HG03575 (cell line): ENCODE data around the gene SAMD4B.
"Not testable (repeated sequence)": the region's sequence is repeated elsewhere in the genome, so short reads cannot be mapped to it uniquely, and the experiment has no call there.

Experiments
- ATAC-seq: cut with Tn5 transposase; IDR thresholded peaks from one replicate; pipeline ENCODE4 v1.9.1; 2021; ENCODE audit not compliant: unreplicated experiment, insufficient number of reproducible peaks, low FRiP score; ENCODE audit errors: extremely low read depth

SAMD4B gene

DNA sequence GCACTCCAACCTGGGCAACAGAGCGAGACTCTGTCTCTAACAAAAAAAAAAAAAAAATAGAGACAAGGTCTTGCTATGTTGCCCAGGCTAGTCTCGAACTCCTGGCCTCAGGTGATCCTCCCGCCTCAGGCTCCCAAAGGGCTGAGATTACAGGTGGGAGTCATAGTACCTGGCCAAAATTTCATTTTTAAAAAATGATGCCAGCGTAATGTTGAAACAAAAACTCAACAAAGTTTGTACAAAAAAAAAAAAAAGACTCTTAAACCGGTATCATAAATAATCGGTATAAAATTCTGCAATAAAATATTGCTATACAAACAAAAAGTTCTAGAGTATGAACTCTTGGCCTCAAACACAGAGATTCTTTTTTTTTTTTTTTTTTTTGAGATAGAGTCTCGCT is 9.9 kb upstream of the SAMD4B start:
- ATAC-seq: no peak

DNA sequence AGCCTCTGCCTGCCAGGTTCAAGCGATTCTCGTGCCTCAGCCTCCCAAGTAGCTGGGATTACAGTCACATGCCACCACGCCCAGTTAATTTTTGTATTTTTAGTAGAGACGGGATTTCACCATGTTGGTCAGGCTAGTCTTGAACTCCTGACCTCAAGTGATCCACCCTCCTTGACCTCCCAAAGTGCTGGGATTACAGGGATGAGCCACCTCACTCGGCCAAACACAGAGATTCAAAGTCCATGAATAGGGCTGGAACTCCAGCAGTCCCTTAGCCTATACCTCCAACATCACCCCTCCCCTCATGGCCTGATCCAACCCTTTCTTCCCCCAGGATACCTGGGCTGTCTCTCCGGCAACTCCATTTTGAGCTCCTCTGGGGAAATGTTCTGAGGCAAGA is 9.5 kb upstream of the SAMD4B start:
- not testable (repeated sequence) for ATAC-seq

DNA sequence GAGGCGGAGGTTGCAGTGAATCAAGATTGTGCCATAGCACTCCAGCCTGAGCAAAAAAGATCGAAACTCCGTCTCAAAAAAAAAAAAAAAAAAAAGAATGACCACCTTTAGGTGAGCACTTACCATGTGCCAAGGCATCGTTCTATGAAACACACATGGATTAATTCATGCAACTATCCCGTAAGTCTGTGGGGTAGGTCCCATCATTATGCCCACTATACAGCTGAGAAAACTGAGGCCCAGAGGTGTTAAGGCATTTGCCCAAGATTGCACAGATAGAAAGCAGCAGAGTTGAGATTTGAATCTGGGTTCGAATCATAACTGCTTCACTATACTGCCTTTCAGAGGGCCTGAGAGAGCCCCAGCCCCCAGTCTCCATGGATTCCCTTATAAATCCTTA is 8.7 kb upstream of the SAMD4B start:
- no peak for ATAC-seq

DNA sequence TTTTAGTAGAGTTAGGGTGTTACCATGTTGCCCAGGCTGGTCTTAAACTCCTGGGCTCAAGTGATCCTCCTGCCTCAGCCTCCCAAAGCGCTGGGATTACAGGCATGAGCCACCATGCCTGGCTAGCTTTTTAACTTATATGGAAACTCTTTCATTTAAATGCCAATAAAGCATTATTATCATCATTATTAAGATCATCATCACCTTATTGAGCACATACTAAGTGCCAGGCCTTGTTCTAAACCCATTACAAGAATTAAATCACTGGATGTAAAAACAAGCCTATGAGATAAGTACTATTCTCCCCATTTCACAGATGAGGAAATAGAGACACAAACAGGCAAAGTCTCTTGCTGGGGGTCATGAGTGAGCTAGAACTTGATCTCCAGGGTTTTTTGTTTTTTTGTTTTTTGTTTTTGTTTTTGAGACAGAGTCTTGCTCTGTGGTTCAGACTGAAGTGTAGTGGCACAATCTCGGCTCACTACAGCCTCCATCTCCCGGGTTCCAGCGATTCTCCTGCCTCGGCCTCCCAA is 7.7 kb upstream of the SAMD4B start:
- no peak for ATAC-seq

DNA sequence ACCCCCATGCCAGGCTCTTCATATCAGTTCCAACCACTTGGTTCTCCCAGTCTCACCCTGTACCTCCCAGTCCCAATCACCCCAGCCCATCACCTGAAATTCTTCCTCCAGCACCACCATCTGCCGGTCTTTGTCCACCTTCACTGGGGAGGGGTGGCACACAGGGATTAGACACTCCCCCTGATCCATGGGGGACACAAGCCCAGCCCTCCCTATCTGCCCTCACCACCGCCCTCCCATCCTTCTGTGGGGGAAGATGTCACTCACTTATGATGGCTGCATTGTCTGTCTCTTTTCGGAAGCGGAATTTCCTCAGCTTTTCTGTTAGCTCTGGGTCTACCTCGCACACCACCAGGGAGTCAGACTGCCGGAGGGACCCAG is 7.1 kb upstream of the SAMD4B start:
- no peak for ATAC-seq

DNA sequence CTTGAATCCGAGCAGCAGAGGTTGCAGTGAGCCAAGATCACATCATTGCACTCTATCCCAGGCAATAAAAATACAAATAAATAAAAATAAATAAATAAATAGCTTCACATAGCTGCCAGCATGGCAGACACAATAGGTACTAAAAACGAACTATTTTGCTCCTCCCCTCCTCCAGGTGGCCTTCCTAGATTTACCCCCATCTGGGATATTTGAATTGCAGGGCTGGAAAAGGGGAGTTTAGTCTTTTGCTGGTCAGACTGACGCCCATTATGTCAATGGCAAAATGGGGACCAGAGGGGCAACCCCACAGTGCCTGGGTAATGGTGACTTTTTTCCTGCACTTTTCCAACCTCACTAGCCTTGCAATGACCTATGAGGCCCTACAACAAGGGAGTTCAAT is 5.7 kb upstream of the SAMD4B start:
- no peak for ATAC-seq

DNA sequence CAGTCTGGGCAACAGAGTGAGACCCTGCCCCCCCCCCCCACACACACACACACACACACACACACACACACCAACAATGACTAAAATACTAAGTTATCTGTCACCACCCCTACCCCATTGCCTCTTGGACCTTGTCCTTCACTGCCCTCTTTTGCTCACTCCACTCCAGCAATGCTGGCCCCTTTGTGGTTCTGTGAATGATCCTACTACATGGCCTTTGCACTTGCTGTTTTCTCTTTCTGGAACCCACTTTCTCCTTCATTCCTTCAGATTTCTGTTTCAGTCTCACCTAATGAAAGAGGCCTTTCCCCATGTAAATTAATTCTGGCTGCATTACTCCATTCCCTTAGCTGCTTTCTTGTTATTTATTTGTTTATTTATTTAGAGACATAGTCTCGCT is 2.5 kb upstream of the SAMD4B start:
- ATAC-seq: no peak

DNA sequence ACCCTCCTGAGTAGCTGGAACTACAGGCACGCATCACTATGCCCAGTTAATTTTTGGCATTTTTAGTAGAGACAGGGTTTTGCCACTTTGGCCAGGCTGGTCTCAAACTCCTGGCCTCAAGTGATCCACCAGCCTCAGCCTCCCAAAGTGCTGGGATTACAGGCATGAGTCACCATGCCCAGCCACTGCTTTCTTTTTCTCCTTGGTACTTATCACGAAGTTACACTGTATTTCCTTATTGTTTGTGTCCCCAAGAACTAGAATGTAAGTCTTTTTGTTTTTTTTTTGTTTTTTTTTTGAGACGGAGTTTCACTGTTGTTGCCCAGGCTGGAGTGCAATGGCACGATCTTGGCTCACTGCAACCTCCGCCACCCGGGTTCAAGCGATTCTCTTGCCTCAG is 2.1 kb upstream of the SAMD4B start:
- not testable (repeated sequence) for ATAC-seq

DNA sequence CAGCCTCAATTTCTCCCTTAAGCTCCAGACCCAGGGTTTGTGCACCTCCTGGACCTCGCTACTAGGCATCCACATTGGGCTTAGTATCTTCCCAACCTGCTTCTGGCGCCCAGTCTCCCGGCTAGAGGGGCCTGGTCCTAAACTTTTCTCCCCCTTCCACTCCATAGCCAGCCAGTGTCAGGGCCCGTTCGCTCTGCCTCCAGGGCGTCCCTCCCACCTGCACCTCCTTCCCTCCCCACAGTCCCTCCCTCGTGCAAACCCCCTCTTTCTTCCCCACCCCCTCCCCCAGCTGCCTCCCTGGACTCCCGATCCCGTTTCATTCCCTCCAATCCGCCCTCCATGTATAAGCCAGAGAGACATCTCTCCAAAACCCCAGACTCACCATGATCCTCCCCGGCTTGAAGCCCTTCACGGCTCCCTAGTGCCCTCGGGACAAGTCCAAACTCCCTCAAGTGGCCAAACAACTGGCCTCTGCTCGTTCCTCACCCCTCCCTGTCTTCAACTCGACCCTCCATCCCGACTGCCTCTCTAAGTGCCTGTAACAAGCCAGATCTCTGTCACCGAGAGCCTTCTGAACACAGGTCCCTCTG is 997 bp upstream of the SAMD4B start:
- no peak for ATAC-seq

DNA sequence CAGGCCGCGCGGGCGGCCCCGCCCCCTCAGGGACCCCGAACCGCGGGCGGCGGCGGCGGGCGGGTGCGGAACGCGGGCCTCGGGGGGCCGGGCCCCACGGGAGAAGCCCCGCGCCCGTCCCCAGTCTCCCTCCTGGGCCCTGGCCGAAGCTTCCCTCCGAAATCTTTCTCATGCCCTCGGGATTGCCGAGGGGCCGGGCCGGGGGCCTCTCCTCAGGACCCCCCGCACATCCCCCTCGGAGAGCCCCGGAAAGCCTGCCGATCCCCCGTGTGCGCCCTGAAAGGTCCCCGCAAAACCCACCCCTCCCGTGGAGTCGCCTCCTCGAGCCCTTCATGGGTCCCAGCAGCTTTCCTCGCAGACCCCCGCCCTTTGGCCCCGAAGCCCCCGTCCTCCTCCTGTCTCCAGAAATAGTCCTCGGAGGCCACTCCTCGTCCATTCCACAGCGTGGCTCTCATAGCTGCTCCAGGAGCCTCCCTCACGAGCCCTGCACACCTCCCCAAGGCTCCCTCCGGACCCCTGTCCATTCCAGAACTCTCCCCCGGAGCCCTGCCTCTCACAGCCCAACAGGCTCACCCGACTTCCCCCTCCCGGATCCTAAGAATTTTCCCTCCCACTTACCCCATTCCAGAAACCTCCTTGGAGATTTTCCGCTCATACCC is 555 bp downstream of the SAMD4B start:
- ATAC-seq: no peak

DNA sequence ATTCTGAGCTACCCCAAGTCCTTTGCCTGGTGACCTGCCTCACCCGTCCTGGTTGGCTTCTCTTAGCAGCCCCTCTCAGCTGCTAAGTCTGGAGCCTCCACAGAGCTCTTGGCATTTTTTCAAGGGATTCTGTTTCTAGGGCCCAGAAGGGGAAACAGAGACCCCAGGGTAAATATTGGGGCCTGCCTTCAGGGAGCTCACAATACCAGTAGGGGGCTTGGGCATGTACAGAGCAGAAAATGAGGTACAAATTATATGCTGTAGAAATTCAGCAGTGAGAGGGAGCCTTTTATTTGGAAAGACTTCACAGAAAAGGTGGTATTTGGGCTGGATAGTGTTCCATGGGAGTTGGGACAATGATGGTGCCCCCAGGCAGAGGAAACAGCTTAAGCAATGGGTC is 3.7 kb downstream of the SAMD4B start:
- no peak for ATAC-seq

DNA sequence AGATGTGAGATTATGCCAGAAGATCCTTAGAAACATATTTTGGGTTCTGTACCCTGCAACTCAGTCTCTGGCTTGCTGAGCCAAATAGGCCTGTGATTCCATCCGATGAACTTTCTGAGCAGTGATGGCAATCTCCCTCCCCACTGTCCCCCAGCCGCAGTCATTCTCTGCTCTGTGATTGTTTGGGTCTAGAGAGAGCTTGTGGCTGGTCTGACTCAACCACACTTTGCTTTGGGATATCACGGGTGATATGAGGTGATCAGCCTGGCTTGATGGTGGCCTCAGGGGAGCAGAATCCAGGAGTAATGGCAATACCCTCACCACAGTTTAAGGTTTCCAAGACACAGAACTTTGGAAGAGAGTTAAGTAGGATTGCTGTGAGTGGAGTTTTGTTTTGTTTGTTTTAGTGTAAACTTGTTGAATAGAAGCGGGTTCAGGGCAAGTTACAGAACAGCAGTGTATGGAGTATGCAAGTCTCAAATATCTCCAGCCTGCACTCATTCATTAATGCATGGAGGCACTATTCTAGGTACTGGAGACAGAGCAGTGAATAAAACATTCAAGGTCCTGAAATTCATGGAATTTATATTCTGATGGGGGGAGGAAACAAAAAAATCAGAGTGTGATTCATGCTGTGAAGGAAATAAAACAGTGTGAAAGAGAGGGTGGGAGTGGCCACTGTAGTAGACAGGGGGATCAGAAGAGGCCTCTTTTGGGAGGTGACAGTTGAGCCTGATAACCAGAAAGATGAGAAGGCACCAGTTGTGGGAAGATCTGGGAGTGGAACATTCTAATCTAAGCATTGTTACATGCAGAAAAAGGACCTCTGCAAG is 5.3 kb downstream of the SAMD4B start:
- no peak for ATAC-seq

DNA sequence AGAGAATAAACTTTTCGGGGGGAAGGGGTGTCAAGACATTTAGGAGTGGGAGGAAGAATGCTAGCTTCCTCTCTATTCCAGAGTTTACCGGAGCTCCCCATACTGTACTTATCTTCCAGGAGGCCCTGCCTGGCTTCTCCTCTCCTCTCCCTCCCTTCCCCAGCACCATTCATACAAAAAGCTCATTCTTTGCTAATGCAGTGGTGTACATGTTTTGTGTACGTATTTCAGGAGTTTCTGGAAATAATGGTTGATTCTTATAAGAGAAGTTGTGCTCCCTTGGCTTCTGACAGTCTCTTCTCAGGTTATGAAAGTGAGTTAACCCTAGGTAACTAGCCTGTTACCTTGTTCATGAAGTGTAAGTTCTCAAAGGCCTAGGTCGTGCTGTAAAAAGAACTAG is 7.1 kb downstream of the SAMD4B start:
- ATAC-seq: no peak

DNA sequence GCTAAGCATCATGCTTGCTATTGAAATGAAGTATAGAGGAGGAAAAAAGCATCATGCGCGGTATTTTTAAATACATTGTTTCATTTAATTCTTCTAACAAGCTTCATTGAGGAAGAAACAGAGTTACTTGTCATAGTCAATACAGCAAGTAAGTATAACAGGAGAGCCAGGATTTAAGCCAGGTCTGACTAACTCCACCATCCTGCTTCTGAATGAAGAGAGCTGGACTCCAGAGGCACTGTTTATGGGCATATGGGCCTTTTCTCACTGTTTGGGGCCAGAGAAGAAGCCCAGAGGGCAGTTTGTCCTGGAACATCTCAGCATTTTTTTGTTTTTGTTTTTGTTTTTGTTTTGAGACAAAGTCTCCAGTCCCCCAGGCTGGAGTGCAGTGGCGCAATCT is 7.9 kb downstream of the SAMD4B start:
- ATAC-seq: no peak

DNA sequence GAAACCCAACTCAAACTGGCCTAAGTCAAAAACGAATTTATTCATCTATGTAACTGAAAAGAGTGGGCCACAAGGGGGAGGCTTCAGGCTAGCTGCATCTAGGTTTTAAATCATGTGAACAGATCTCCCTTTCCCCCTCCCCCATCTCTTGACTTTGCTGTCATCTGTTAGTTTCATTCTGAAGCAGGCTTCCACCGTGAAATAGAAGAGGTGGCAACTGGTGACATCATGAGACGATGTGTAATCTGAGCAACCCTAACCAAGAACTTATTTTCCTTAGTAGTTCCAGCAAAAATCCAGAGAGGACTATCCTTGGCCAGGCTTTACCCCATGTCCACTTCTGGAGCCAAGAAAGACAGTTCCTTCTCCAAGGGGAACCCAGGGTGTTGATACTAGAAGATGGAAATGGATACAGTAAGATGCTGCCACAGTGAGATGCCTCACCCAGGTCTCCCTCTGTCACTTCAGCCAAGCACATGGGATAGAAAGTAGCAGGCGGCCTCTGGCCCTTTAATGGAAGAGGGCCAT is 9.4 kb downstream of the SAMD4B start:
- no peak for ATAC-seq

DNA sequence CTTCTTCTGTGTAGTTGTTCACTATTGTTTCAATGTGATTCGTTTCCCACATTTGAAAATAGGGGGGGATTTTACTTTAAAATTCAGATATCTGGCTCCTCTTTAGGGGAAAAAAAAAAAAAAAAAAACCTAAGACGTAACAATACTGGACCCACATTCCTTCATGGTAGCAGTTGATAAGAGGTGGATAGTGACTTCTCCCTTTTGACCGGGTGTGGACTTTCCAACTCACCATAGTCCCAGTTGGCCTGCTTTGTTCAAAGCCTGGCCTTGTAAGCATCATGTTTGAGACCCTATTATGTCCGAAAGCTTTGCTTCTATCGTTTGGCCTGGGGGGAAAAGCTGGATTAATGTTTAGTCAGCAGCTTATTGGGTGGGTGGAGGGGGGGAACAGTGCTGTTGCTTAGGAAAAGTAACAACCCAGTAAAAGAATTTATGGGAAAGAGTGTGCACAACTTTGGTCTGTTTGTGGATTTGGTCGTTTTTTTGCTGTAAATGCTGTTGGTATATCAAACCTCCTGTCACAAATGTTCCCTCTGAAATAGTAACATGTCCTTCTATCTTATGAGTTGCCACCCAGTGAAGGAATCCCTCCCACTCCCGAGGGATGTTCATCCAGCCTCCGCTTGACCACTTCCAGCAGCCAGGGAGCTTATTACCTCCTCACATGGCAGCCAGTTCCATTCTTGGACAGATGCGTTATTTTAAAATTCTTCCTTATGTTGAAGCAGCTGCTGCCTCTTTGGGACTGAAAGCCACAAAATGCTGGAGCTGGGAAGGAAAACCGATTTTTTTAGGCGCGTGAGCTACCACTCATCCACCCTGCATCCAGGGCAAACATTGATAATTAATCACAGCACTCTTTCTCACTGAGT is 10.4 kb downstream of the SAMD4B start:
- no peak for ATAC-seq

DNA sequence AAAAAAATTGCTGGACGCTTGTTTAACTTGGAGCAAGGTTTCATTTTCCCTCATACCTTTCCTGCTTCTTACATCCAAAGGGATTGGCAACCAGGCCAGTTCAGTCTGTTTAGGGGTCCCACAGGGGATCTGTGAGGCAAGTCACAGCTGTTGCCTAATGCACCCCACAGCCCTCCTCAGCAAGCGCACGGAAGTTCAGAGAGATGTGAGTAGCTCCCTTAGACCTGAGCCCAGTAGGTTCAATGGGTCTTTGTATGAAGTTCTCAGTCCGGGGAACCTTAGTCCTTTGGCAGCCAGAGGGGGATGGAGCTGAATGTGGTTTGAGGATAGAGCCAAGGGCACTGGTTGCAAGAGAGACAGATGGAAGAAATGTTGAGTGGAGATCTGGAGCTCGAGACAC is 13.0 kb downstream of the SAMD4B start:
- no peak for ATAC-seq

DNA sequence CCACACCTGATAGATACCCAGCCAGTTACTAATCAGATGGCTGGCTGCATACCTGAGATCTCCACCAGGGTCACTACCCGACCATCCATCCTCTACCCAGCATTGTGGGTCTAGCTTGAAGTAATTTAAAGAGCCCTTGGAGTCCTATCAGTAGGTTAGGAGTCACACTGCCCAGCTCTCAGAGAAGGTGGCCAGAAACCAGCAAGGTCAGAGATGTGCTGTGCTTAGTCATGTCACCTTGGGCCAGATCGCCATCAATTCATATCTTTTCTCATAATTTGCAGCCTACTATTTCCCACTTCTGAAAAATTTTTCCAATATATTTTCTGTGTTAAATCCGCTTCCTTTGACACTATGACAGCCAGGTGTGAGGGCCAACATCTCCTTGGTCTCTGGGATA is 13.9 kb downstream of the SAMD4B start:
- no peak for ATAC-seq

DNA sequence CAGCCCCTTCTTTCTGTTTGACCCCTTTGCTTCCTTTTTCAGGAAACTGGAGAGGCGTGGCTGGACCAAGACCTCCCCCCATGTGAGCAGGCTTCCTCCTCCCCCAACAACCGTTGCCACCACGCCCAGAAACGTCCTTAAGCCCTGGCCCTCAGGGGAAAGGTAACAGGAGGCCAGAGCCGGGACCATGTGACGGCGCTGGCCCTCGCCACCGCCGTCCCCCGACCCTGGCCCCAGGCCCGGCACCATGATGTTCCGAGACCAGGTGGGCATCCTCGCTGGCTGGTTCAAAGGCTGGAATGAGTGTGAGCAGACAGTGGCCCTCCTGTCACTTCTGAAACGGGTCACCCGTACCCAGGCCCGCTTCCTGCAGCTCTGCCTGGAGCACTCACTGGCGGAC is 14.4 kb downstream of the SAMD4B start:
- ATAC-seq: no peak
